AG08396 (cell line): ENCODE data around the gene ADAT3.
"Not testable (repeated sequence)": the region's sequence is repeated elsewhere in the genome, so short reads cannot be mapped to it uniquely, and the experiment has no call there.

ENCODE experiments used
- DNase-seq: peaks from one replicate; pipeline ENCODE4 v3.0.0; 2012; ENCODE audit warnings: low spot score, mixed read lengths

The ADAT3 gene

GRCh38 chr19:1882786-1883692, 22.2 kb upstream of the ADAT3 start:
- DNase-seq, result no peak

GRCh38 chr19:1883784-1884183, 21.4 kb upstream of the ADAT3 start:
- no peak for DNase-seq

- no peak for DNase-seq
These were observed 20.9 kb upstream of the ADAT3 start for GRCh38 chr19:1884291-1884718.

GRCh38 chr19:1884719-1885334, 20.4 kb upstream of the ADAT3 start:
- peak; percentile 60 for DNase-seq

GRCh38 chr19:1885398-1886119, 19.6 kb upstream of the ADAT3 start, which contains the start of gene ABHD17A:
ABHD17A (minus strand) TSS chr19:1885496; CDS start chr19:1881566, 3,930 bp downstream.
- peak; percentile 97 for DNase-seq

GRCh38 chr19:1886360-1886759, 18.8 kb upstream of the ADAT3 start:
- DNase-seq, result not testable (repeated sequence)

GRCh38 chr19:1888385-1888784, 16.8 kb upstream of the ADAT3 start:
- DNase-seq, result no peak

GRCh38 chr19:1889907-1890306, 15.3 kb upstream of the ADAT3 start:
- no peak for DNase-seq

- no peak for DNase-seq
These were observed 11.4 kb upstream of the ADAT3 start for GRCh38 chr19:1893791-1894190.

GRCh38 chr19:1896508-1896907, 8.7 kb upstream of the ADAT3 start:
- no peak for DNase-seq

GRCh38 chr19:1901940-1902404, 3.2 kb upstream of the ADAT3 start:
- DNase-seq, result no peak

GRCh38 chr19:1902923-1903322, 2.3 kb upstream of the ADAT3 start:
- no peak for DNase-seq

- no peak for DNase-seq
These were observed 414 bp upstream of the ADAT3 start for GRCh38 chr19:1904860-1905109.

GRCh38 chr19:1905863-1906375, 720 bp downstream of the ADAT3 start:
- no peak for DNase-seq

GRCh38 chr19:1906985-1907562, 1.9 kb downstream of the ADAT3 start:
- DNase-seq, result no peak

GRCh38 chr19:1907563-1908363, 2.6 kb downstream of the ADAT3 start:
- DNase-seq, result no peak

- no peak for DNase-seq
These were observed 3.1 kb downstream of the ADAT3 start for GRCh38 chr19:1908364-1908678.

- no peak for DNase-seq
These were observed 4.5 kb downstream of the ADAT3 start for GRCh38 chr19:1909761-1910080.

GRCh38 chr19:1910177-1910576, 5.0 kb downstream of the ADAT3 start:
- DNase-seq, result peak; percentile 51

- no peak for DNase-seq
These were observed 5.9 kb downstream of the ADAT3 start for GRCh38 chr19:1911098-1911497.

- no peak for DNase-seq
These were observed 6.8 kb downstream of the ADAT3 start for GRCh38 chr19:1911995-1912394.
